ENCODE data around the gene NUP214. TPM values are rescaled to one million over a fixed set of nuclear protein-coding genes. Genes with fewer than 3 reads are reported as not detected.

NUP214 gene
- total RNA-seq, 1 donor, result 16.4 TPM

DNA sequence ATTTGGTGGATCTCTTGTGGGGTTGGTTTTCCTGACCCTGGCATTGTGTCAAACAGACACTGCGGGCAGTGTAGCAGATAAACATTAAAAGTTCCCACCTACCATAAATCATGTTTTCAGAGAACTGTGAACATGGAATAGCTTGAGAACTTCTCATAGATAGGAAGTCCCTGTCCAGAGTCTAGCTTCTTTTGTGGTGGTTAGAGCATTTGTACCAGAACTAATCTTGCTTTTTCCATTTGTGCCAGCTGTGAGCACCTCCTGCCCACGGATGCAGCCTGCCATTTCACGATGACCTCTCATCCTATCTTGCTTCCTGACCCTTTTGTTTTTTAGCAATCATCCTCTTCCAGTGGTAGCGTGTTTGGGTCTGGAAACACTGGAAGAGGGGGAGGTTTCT lies 89.5 kb downstream of the NUP214 start:
- H3K4me3 ChIP-seq (ENCODE audit: low read depth, low read length), result no peak overlapping the region
- DNase-seq (ENCODE audit: low read depth), result peak; percentile 44
- TF ChIP-seq, protein P1, sequence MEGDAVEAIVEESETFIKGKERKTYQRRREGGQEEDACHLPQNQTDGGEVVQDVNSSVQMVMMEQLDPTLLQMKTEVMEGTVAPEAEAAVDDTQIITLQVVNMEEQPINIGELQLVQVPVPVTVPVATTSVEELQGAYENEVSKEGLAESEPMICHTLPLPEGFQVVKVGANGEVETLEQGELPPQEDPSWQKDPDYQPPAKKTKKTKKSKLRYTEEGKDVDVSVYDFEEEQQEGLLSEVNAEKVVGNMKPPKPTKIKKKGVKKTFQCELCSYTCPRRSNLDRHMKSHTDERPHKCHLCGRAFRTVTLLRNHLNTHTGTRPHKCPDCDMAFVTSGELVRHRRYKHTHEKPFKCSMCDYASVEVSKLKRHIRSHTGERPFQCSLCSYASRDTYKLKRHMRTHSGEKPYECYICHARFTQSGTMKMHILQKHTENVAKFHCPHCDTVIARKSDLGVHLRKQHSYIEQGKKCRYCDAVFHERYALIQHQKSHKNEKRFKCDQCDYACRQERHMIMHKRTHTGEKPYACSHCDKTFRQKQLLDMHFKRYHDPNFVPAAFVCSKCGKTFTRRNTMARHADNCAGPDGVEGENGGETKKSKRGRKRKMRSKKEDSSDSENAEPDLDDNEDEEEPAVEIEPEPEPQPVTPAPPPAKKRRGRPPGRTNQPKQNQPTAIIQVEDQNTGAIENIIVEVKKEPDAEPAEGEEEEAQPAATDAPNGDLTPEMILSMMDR (IDR thresholded peaks at IDR 0.05; ENCODE audit: insufficient read depth, low read depth, low read length), result no peak

DNA sequence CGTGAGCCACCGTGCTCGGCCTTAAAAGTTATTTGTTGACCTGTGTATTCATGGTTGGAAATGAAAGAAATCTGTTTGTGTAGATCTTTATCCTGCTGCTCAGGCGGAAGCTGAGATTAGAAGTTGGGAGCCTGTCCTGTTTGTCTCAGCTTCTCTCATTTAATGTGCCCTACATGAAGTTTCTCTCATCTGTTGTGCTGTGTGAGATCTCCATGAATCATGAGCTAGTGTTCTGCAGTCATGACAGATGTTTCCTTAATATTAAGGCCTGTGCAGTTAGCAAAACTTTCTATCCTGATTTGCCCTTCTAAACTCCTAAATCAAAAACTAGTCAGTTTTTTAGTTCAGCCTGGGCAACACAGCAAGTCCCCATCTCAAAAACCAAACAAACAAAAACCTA lies 91.4 kb downstream of the NUP214 start:
- no peak overlapping the region for H3K4me3 ChIP-seq (ENCODE audit: low read depth, low read length)
- TF ChIP-seq, protein P1 (IDR thresholded peaks at IDR 0.05; ENCODE audit: insufficient read depth, low read depth, low read length), result no peak
- DNase-seq (ENCODE audit: low read depth), result peak; percentile 12

DNA sequence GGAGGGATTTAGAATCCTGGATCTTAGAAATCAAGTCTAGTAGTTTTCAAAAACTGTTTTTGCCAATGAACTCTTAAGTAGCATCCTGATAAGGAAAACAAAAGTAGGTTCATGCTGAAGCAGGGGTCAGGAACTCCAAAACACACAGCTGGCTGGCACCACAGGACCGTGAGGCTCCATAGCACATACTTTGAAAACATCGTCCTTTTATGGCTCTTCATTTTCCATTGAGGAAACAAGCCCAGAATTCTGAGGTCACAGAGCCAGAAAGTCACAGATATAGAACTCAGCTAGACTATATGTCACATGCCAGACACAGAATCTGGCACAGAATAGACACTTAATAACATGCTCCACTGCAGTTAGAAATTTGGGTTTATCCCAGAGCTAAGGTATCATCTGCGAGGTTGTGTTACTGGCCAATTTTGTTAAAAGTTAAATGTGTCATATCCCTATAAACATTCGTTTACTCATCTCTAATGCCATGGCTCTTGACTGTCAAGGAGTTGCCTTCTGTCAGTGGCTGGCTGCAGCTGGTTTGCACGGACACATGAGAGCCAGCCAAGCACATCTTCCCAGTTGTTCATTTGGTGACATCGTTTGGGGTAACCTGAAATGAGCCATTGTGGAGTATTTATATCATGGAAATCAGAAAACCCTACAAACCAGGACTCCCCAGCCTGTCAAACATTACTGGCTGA lies 92.1 kb downstream of the NUP214 start:
- no peak for DNase-seq (ENCODE audit: low read depth)
- H3K4me3 ChIP-seq (ENCODE audit: low read depth, low read length), result no peak overlapping the region
- TF ChIP-seq, protein P1 (IDR thresholded peaks at IDR 0.05; ENCODE audit: insufficient read depth, low read depth, low read length), result no peak

DNA sequence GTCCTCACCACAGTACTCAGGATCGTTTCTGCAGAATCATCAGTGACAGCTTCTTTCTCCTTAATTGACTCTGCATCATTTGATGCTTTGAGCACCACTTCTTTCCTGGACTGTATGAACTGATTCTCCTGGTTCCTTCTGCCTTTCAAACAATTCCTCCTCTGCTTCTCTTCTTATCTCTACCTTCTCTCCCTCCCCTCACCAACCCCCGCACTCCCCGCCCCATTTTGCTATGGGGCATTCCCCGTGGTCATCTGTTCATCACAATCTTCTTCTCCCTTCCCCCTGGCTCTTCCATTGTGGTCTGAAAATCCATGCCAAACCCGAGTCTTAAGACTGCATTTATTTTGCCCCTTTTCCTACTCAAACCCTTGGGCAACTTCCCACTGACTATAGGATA lies 93.0 kb downstream of the NUP214 start:
- TF ChIP-seq, protein P1 (IDR thresholded peaks at IDR 0.05; ENCODE audit: insufficient read depth, low read depth, low read length), result no peak
- no peak overlapping the region for H3K4me3 ChIP-seq (ENCODE audit: low read depth, low read length)
- DNase-seq (ENCODE audit: low read depth), result no peak

DNA sequence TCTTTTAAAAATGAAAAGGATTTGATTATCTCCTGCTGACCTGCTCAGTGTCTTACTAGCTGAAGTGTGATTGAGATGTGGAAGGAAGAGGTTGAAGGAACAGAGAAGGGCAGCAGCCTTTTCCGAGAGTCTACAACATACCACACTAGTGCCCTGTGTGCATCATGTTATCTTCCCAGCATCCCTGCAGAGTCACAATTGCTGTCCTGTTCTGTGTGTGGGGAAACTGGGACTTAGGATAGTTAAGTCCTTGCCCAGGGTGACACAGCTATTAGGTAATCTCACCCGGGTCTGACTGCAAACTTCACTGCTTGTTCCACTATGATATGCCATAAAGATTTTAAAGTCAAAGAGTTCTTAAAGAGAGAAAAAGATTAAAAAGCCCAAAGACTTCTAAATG lies 95.1 kb downstream of the NUP214 start:
- DNase-seq (ENCODE audit: low read depth), result no peak
- TF ChIP-seq, protein P1 (IDR thresholded peaks at IDR 0.05; ENCODE audit: insufficient read depth, low read depth, low read length), result no peak
- no peak overlapping the region for H3K4me3 ChIP-seq (ENCODE audit: low read depth, low read length)

DNA sequence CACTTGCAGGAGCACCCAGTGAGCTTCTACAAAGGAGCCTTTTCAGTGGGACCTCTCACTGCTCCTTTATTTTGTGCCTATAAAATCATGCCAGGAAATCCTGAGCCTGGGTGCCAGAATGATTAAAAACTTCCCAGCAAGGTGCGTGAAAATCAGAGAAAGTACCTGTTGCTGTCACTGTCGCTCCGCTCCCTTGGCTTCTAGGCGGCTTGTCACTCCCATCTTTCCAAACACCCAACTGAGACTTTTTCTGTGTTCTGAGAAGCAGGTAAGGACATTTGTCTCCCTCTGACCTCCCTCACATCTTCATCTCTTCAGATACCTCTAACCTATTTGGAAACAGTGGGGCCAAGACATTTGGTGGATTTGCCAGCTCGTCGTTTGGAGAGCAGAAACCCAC lies 97.1 kb downstream of the NUP214 start:
- no peak for DNase-seq (ENCODE audit: low read depth)
- TF ChIP-seq, protein P1 (IDR thresholded peaks at IDR 0.05; ENCODE audit: insufficient read depth, low read depth, low read length), result no peak
- no peak overlapping the region for H3K4me3 ChIP-seq (ENCODE audit: low read depth, low read length)

DNA sequence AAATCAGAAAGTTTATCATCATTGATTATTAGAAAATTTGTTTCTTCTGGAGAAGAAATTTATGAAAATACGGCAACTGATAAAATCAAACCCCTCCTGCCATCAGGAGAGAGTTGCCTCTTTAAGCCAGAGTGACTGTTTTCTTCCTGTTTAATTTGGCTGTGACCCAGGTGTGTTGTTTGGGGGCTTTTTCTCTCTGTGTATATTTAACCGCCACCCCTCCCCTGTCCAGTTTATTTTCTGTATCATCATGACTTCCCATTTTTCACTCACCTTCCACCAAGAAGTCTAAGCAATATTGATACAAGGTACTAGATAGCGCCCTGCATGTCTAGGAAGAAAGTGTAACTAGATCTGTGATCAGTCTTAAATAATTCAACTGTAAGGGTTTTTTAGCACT lies 100.8 kb downstream of the NUP214 start:
- H3K4me3 ChIP-seq (ENCODE audit: low read depth, low read length), result no peak overlapping the region
- TF ChIP-seq, protein P1 (IDR thresholded peaks at IDR 0.05; ENCODE audit: insufficient read depth, low read depth, low read length), result no peak
- DNase-seq (ENCODE audit: low read depth), result no peak
